T-helper 1 cell treated with Interleukin-12 subunit alpha and Interleukin-12 subunit beta and Interleukin-4 antibody, amounts not matched to agents 30 ng/mL and 1 ng/mL, for 36 hours (primary cell): ENCODE data around the gene ALPG. TPM values are rescaled to one million over a fixed set of nuclear protein-coding genes. Genes with fewer than 3 reads are reported as not detected.
"Not testable (repeated sequence)": the region's sequence is repeated elsewhere in the genome, so short reads cannot be mapped to it uniquely, and the experiment has no call there.

ENCODE experiments used
- intact Hi-C: fragments of 100-400 bp; cut with micrococcal nuclease; formaldehyde crosslinking; loops from one replicate; pipeline ENCODE4 v1.15.1; 2024
- total RNA-seq: library from RNA; stranded (reverse); gene quantifications from 2 replicates; pipeline ENCODE4 v1.2.3, GENCODE V29; 2022

The ALPG gene
- total RNA-seq, 1 donor from 2014 or later = not detected

GRCh38 chr2:232439758-232440135, 33.1 kb downstream of the ALPG start:
- intact Hi-C loops = loop anchor here (1.0 to 2.0 kb wide), 6 partner anchors 75 to 533 kb away; no protein-coding TSS in a partner anchor

GRCh38 chr2:232440220-232441018, 33.8 kb downstream of the ALPG start:
- intact Hi-C loops = loop anchor here (1.0 to 2.0 kb wide), 6 partner anchors 76 to 534 kb away; no protein-coding TSS in a partner anchor

GRCh38 chr2:232441147-232441651, 34.6 kb downstream of the ALPG start:
- intact Hi-C loops = loop anchor here (2.0 kb wide), 2 partner anchors 76 to 114 kb away; no protein-coding TSS in a partner anchor

DNA sequence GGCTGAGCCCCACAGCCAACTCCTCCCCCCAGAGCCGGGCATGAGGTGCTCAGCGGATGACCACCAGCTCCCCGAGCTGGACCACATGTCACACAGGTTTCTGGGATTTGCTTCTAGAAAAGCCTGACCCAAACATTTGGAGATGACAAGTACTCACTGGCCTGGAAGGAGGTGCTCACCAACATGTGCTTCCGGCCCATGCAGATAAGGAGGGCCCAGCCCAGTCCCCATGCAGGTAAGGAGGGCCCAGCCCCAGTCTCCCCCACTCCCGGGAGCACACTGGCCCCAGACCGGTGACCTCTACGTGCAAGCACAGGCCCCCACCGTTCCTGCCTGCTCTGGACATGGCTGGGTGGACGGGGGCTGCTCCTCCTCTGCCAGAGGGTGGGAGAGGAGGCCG, 35.3 kb downstream of the ALPG start:
- intact Hi-C loops = loop anchor here (2.0 kb wide), 2 partner anchors 77 to 115 kb away; no protein-coding TSS in a partner anchor

GRCh38 chr2:232442431-232442830, 35.8 kb downstream of the ALPG start:
- intact Hi-C loops = not testable (repeated sequence)

- intact Hi-C loops = not testable (repeated sequence)
Measured at GRCh38 chr2:232443047-232443446, 36.4 kb downstream of the ALPG start.

DNA sequence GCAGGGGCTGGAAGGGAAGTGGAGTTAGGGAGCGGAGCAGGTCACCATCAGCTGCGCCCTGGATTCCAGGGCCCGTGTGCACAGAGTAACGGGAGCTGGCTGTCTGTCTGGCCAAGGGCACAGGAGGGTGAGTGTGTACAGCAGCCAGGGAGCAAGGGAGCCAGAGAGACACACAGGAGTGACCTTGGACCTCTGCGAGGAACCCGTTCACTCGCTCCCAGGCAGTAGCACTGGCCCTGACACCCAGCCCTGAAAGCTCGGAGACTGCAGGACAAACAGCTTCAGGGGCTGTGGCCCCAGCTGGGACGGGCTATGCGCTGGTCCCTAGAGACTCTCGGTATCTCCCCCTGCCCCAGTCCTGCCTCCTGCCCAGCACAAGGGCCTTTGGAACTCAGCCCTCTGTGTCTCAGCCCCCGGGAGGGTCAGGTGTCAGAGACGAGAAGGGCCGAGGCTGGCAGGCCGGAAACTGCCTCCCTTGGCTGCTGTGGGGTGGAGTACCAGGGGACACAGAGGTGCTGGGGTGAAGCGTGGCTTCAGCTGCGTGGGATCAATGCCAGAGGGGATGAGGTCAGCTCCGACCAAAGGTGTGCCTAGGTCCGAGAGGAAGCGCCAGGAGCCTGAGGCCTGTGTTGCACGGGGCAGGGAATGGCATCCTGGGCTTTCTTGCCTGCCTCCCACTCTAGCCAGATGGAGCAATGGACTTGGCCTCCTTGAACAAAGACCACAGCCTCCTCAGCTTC, 37.2 kb downstream of the ALPG start:
- intact Hi-C loops = loop anchor here (1.0 kb wide), 1 partner anchor 538 kb away; no protein-coding TSS in a partner anchor

DNA sequence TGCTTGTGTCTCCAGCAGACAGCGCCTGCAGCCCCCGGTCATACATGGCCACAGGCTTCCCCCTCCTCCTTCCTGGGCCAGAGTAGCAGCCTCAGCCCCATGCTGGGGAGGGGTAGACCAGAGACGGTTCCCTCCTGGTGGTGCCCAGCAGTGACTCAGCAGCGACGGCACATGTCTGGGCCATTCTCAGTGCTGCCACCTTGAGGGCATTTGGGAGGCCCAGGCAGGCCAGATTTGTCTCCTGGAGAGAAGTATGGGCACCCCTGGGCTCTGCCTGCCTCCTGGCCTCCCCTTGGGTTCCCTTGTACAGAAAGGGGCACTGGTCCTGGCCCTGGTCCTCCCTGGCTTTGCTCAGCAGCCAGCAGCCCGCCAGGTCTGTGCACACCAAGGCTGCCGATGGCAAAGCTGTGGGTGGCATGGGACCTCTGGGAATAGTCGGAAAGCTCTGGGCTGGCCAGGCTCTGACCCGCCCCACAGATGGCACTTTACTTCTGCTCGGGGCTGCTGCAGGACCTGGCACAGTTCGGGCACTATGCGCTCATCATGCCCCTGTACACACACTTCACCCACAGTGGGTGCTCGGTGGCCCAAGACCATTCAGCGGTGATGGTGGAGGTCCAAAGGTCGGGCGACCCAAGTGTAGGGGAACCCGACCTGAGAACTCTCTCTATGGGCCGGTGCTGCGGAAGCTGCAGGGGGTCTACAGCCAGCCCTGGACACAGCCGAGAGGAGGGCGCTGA, 37.9 kb downstream of the ALPG start:
- intact Hi-C loops = loop anchor here (1.0 kb wide), 1 partner anchor 538 kb away; no protein-coding TSS in a partner anchor

- intact Hi-C loops = not testable (repeated sequence)
Measured at GRCh38 chr2:232445149-232445885, 38.7 kb downstream of the ALPG start.

DNA sequence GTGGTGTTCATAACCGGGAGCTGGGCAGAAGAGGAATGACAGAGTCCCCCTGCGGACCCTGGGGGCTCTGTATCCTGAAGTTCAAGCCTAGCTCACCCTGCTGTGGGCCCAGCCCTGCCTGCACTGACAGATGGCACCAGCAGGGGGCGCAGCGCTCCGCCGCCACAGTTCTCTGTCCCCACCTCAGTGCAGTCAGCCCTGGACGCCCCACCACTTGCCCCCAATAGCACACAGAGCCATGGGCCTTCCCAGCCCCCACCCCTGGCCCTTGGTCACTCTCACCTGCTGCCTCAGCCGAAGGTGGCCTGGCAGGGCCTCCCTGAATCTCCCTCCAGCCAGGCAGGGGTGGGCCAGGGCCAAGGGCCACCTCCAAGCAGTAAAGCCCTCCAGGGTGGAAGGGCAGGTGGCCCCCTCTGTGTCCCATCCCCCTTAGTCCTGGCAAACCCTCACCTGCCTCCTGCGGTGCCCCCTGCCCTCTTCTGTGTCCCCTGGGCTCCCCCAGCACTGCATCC, 39.7 kb downstream of the ALPG start:
- intact Hi-C loops = not testable (repeated sequence)

DNA sequence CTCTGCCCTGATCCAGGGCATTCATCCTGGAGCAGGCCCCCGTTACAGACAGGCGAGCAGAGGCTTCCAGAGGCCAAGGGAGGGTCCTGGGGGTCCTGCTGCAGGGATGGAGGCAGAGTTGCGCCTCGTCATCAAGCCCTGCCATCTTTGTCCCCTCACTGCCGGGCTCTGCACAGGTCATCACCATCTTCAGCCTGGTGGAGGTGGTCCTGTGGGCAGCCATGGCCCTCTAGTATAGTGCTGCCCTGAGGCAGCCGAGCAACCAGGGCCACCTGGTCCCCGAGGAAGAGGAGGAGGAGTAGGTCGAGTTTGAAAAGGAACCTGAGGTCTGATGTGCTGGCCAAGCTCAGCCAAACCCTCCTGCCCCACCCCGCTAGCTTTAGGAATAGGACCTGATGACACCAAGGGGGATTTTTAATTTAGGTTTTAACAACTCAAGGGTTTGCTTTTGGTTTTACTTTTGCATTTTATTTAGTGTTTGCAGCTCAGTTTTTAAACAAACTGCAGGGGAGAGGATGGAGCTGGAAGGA, 40.5 kb downstream of the ALPG start:
- intact Hi-C loops = loop anchor here (1.0 kb wide), 1 partner anchor 75 kb away; no protein-coding TSS in a partner anchor

DNA sequence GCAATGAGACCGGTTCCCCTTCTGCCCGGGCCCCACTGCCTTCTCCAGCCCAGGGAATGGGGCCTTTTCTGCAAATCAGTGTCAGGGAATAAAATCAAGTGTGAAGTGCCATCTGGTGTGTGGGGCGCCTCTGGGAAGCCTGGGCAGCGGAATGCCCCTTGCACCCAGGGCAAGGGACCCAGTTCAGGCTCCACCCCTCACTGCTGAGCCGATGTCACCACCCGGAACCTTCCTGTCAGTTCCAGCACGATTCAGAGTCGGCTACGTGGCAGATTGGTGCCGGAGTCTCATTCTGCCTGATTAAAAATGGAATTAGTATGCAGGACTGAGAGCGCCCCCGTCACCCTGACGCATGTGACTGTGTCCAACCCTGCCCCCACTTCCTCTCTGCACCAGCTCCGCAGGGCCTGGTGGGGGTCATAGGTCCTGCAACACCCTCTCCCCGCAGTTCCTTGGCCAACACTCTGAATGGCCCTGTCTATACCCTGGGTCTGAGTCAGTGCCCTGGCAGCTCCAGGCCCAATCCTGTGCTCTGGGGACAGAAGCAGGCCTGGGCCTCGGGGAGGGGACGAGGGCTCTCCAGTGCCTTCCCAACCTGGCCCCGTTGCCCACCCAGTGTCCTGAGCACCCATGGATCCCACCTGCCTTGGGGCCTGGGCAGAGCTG, 41.1 kb downstream of the ALPG start:
- intact Hi-C loops = loop anchor here (1.0 kb wide), 1 partner anchor 75 kb away; no protein-coding TSS in a partner anchor

GRCh38 chr2:232448304-232448690, 41.7 kb downstream of the ALPG start:
- intact Hi-C loops = no loop called here

DNA sequence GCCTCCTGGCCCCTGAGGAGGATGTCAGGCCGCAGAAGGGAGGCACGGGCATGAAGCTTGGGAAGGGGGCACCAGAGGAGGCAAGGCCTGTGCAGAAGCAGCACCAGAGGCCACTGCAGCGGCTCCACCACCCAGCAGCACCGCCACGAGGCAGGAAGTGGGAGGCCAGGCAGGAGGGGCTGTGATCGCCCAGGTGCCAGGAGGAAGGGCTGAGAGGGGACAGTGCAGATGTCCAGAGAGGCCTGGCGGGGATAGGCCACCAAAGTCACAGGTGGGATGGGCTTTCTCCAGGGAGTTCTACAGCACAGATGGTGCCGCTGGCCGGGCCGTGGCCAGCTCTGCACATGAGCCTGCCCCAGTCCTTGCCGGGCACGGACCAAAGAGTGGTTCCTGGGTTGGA, 43.3 kb downstream of the ALPG start:
- intact Hi-C loops = no loop called here

GRCh38 chr2:232451645-232452044, 45.0 kb downstream of the ALPG start:
- intact Hi-C loops = not testable (repeated sequence)

- intact Hi-C loops = no loop called here
Measured at GRCh38 chr2:232454630-232455029, 48.0 kb downstream of the ALPG start.

- intact Hi-C loops = no loop called here
Measured at GRCh38 chr2:232455426-232456255, 49.0 kb downstream of the ALPG start, which contains the start of gene ALPI. ALPI (plus strand) TSS chr2:232456153; CDS start chr2:232456200, 47 bp downstream.
